IMR-90 (cell line): ENCODE data around the gene C17orf100. TPM values are rescaled to one million over a fixed set of nuclear protein-coding genes. Genes with fewer than 3 reads are reported as not detected.

Experiments
- ATAC-seq: fragments of 200-7000 bp; cut with Tn5 transposase; 2 replicates; pipeline ENCODE4 v1.9.1; 2020; ENCODE audit warnings: low read depth, mild to moderate bottlenecking, moderate library complexity
- BruUV-seq: library from RNA; stranded (reverse); fragments of 400-500 nt; replicated peaks from 2 replicates; lab custom pipeline; 2021; lab: Mats Ljungman, UMichigan
- CTCF ChIA-PET: fragments of 300-600 bp; formaldehyde crosslinking; extraction: SDS; loops from one replicate; lab custom pipeline; 2021; ENCODE audit warnings: antibody characterized with exemption; lab: Yijun Ruan, JAX
- POLR2A ChIA-PET: fragments of 300-600 bp; sonication (Branson Sonifier 250); formaldehyde crosslinking; loops from one replicate; lab custom pipeline; 2022; ENCODE audit warnings: antibody characterized with exemption; ENCODE audit not compliant: unreplicated experiment; lab: Charles Lee
- DNase-seq: peaks from one replicate; pipeline ENCODE4 v3.0.0; 2013
- H2AFZ ChIP-seq: replicated peaks from 2 replicates; pipeline ENCODE3; 2013; ENCODE audit warnings: low read length, mild to moderate bottlenecking; ENCODE audit not compliant: poor library complexity
- H2AK5ac ChIP-seq: 2 replicates; pipeline ENCODE4 v1.6.1; 2013; ENCODE audit warnings: low read depth, low read length, inconsistent platforms
- H2AK9ac ChIP-seq: replicated peaks from 2 replicates; pipeline ENCODE3; 2013; ENCODE audit warnings: mild to moderate bottlenecking, low read depth, low read length, moderate library complexity; ENCODE audit not compliant: poor library complexity
- H2BK120ac ChIP-seq: 2 replicates; pipeline ENCODE4 v1.6.1; 2013; ENCODE audit warnings: low read depth, low read length, inconsistent platforms
- H2BK15ac ChIP-seq: 3 replicates; pipeline ENCODE4 v1.6.1; 2013; ENCODE audit warnings: low read depth, low read length, inconsistent platforms
- H2BK20ac ChIP-seq: 2 replicates; pipeline ENCODE4 v1.6.1; 2013; ENCODE audit warnings: low read depth, mild to moderate bottlenecking, inconsistent platforms, low read length, moderate library complexity
- H2BK5ac ChIP-seq: 2 replicates; pipeline ENCODE4 v1.6.1; 2013; ENCODE audit warnings: mild to moderate bottlenecking, low read depth, low read length, inconsistent platforms; ENCODE audit not compliant: poor library complexity, severe bottlenecking
- H3K14ac ChIP-seq: replicated peaks from 2 replicates; pipeline ENCODE4 v1.6.1; 2013; ENCODE audit warnings: low read depth, low read length, inconsistent platforms
- H3K18ac ChIP-seq: 2 replicates; pipeline ENCODE4 v1.6.1; 2013; ENCODE audit warnings: low read depth, low read length, control low read depth
- H3K23ac ChIP-seq: 2 replicates; pipeline ENCODE4 v1.6.1; 2013; ENCODE audit warnings: low read depth, low read length, inconsistent platforms
- H3K27ac ChIP-seq: 2 replicates; pipeline ENCODE4 v1.5.1; 2013; ENCODE audit warnings: mild to moderate bottlenecking, control low read depth, low read length; ENCODE audit not compliant: insufficient read depth
- H3K27me3 ChIP-seq: 2 replicates; pipeline ENCODE4 v1.6.1; 2013; ENCODE audit warnings: low read length; ENCODE audit not compliant: control insufficient read depth, insufficient read depth
- H3K36me3 ChIP-seq: 2 replicates; pipeline ENCODE4 v1.6.1; 2013; ENCODE audit warnings: low read length, mixed read lengths; ENCODE audit not compliant: control insufficient read depth, insufficient read depth
- H3K4ac ChIP-seq: 2 replicates; pipeline ENCODE4 v1.6.1; 2013; ENCODE audit warnings: low read depth, low read length, inconsistent platforms
- H3K4me1 ChIP-seq: 2 replicates; pipeline ENCODE4 v1.6.1; 2013; ENCODE audit warnings: low read length, mixed read lengths; ENCODE audit not compliant: control insufficient read depth, insufficient read depth
- H3K4me2 ChIP-seq: 2 replicates; pipeline ENCODE4 v1.6.1; 2013; ENCODE audit warnings: low read depth, mild to moderate bottlenecking, control low read depth, low read length, moderate library complexity
- H3K4me3 ChIP-seq: 2 replicates; pipeline ENCODE4 v1.5.1; 2013; ENCODE audit warnings: low read depth, mild to moderate bottlenecking, control low read depth, low read length, moderate library complexity; ENCODE audit not compliant: insufficient read depth
- H3K56ac ChIP-seq: 2 replicates; pipeline ENCODE4 v1.6.1; 2013; ENCODE audit warnings: low read length, inconsistent platforms; ENCODE audit not compliant: insufficient read depth; ENCODE audit errors: extremely low read depth
- H3K79me1 ChIP-seq, 2 experiments: 2 replicates each; pipeline ENCODE4 v1.6.1; 2013; ENCODE audit warnings: low read length in 2 of 2, inconsistent platforms in 1 of 2, low read depth in 1 of 2
- H3K9ac ChIP-seq: 2 replicates; pipeline ENCODE4 v1.6.1; 2013; ENCODE audit warnings: low read depth, low read length, control low read depth
- H3K9me1 ChIP-seq: 2 replicates; pipeline ENCODE4 v1.6.1; 2013; ENCODE audit warnings: low read length, inconsistent platforms; ENCODE audit not compliant: insufficient read depth
- H3K9me3 ChIP-seq: 2 replicates; pipeline ENCODE4 v1.6.1; 2013; ENCODE audit warnings: low read length; ENCODE audit not compliant: control insufficient read depth, insufficient read depth
- H4K20me1 ChIP-seq: 2 replicates; pipeline ENCODE4 v1.6.1; 2013; ENCODE audit warnings: low read length, inconsistent platforms; ENCODE audit not compliant: insufficient read depth
- H4K5ac ChIP-seq: 2 replicates; pipeline ENCODE4 v1.6.1; 2013; ENCODE audit warnings: mild to moderate bottlenecking, low read depth, low read length, control low read depth
- H4K8ac ChIP-seq, 2 experiments: 2 replicates each; pipeline ENCODE4 v1.6.1; 2013; ENCODE audit warnings: low read depth in 2 of 2, low read length in 2 of 2, control low read depth in 1 of 2, inconsistent platforms in 1 of 2
- H4K91ac ChIP-seq: 2 replicates; pipeline ENCODE4 v1.6.1; 2013; ENCODE audit warnings: low read depth, low read length, inconsistent platforms; ENCODE audit not compliant: insufficient read depth
- BHLHE40 ChIP-seq: fragments of 150-350 bp; IDR thresholded peaks from 2 replicates; pipeline ENCODE4 v1.6.1; 2016; ENCODE audit warnings: mild to moderate bottlenecking, low read depth, low read length
- CEBPB ChIP-seq: IDR thresholded peaks from 2 replicates; pipeline ENCODE4 v1.6.1; 2012; ENCODE audit warnings: low read depth, low read length, improper control_type of control experiment
- CHD1 ChIP-seq: IDR thresholded peaks from 2 replicates; pipeline ENCODE4 v1.6.1; 2012; ENCODE audit warnings: low read depth, low read length, improper control_type of control experiment
- ELK1 ChIP-seq: fragments of 150-350 bp; IDR thresholded peaks from 2 replicates; pipeline ENCODE4 v1.6.1; 2016; ENCODE audit warnings: low read depth, mild to moderate bottlenecking, low read length, moderate library complexity, borderline replicate concordance
- FOS ChIP-seq: fragments of 150-350 bp; IDR thresholded peaks from 2 replicates; pipeline ENCODE4 v1.6.1; 2016; ENCODE audit warnings: low read depth, low read length
- MAFK ChIP-seq: IDR thresholded peaks from 2 replicates; pipeline ENCODE4 v1.6.1; 2012; ENCODE audit warnings: low read depth, low read length, improper control_type of control experiment
- MAZ ChIP-seq: IDR thresholded peaks from 2 replicates; pipeline ENCODE4 v1.6.1; 2012; ENCODE audit warnings: low read depth, mild to moderate bottlenecking, low read length, improper control_type of control experiment, moderate library complexity, borderline replicate concordance
- MXI1 ChIP-seq: IDR thresholded peaks from 2 replicates; pipeline ENCODE4 v1.6.1; 2012; ENCODE audit warnings: low read depth, mild to moderate bottlenecking, low read length, moderate library complexity, borderline replicate concordance
- NFE2L2 ChIP-seq: fragments of 150-350 bp; IDR thresholded peaks from 2 replicates; pipeline ENCODE4 v1.6.1; 2016; ENCODE audit warnings: low read depth, mild to moderate bottlenecking, low read length
- POLR2A ChIP-seq: IDR thresholded peaks from 2 replicates; pipeline ENCODE4 v1.6.1; 2012; ENCODE audit warnings: mild to moderate bottlenecking, low read depth, low read length
- RAD21 ChIP-seq: IDR thresholded peaks from 2 replicates; pipeline ENCODE4 v1.6.1; 2012; ENCODE audit warnings: low read length, improper control_type of control experiment
- RCOR1 ChIP-seq: IDR thresholded peaks from 2 replicates; pipeline ENCODE4 v1.6.1; 2012; ENCODE audit warnings: mild to moderate bottlenecking, low read length, improper control_type of control experiment; ENCODE audit not compliant: insufficient replicate concordance
- RFX5 ChIP-seq: IDR thresholded peaks from 2 replicates; pipeline ENCODE4 v1.8.0; 2012; ENCODE audit warnings: low read depth, mild to moderate bottlenecking, low read length, moderate library complexity
- SMC3 ChIP-seq: fragments of 150-350 bp; IDR thresholded peaks from 2 replicates; pipeline ENCODE4 v1.6.1; 2016; ENCODE audit warnings: low read depth, mild to moderate bottlenecking, antibody characterized with exemption, low read length, moderate library complexity
- WGBS, 2 experiments: methylation state at CpG; one replicate each; pipeline versions ENCODE4 v1.1.5 to v1.1.7; 2013; ENCODE audit warnings: missing lambda C conversion rate in 2 of 2; ENCODE audit not compliant: insufficient read length in 1 of 2; ENCODE audit errors: extremely low coverage in 2 of 2; 5-methylcytosine and 5-hydroxymethylcytosine counted together
- dilution Hi-C: fragments of 300-500 bp; cut with HindIII; formaldehyde crosslinking; loops from one replicate; pipeline ENCODE4 v1.14.3; 2018; ENCODE audit warnings: low sequenced_read_pairs; ENCODE audit not compliant: unreplicated experiment
- in situ Hi-C: fragments of 300-500 bp; cut with MboI; formaldehyde crosslinking; loops from 3 replicates; pipeline ENCODE4 v1.14.3; 2019; ENCODE audit warnings: low sequenced_read_pairs, inconsistent platforms, mixed read lengths
- intact Hi-C: fragments of 100-400 bp; cut with micrococcal nuclease; formaldehyde crosslinking; loops from 2 replicates; pipeline ENCODE4 v1.10.0; 2022
- polyA plus RNA-seq, 3 experiments: library from polyadenylated mRNA; depleted of rRNA; stranded (reverse); fragments of >200 nt; gene quantifications; 2 replicates each; pipeline ENCODE4 v1.2.3, GENCODE V29; 2012; ENCODE audit warnings: low replicate concordance in 1 of 3
- total RNA-seq: library from RNA; depleted of rRNA; stranded (reverse); fragments of >200 nt; gene quantifications from 2 replicates; pipeline ENCODE4 v1.2.3, GENCODE V29; 2012
- TF ChIP-seq, protein P1 (sequence below): conservative IDR thresholded peaks from 2 replicates; pipeline ENCODE4 v1.5.1; 2012; ENCODE audit warnings: mild to moderate bottlenecking, low read depth, low read length, improper control_type of control experiment
- TF ChIP-seq, protein P2 (sequence below): fragments of 150-350 bp; IDR thresholded peaks from 2 replicates; pipeline ENCODE4 v1.6.1; 2017; ENCODE audit warnings: mild to moderate bottlenecking, antibody characterized with exemption, low read length, low read depth

The C17orf100 gene
- total and polyA plus RNA-seq, 2 of the 4 experiments (the other 2 are of a cell fraction), result 0.18 to 1.8 TPM

- H2BK120ac ChIP-seq, result no peak overlapping the region
- no peaks in the 10 kb centered on the region for H3K4me1 ChIP-seq
- no peaks in the 10 kb centered on the region for H4K20me1 ChIP-seq
- DNase-seq (no peak), ATAC-seq (no peak)
- no peak overlapping the region for H3K23ac ChIP-seq
- no peaks in the 10 kb centered on the region; a peak in 1 of 4 replicates for H3K79me1 ChIP-seq
- in situ Hi-C loops, result no loop called here
- no peak overlapping the region for H3K4ac ChIP-seq
- H3K9ac ChIP-seq, result no peak overlapping the region
- peaks cover 54% of the 10 kb centered on the region for H3K27me3 ChIP-seq
- no peaks in the 10 kb centered on the region for H3K9me1 ChIP-seq
- H2AFZ ChIP-seq, result no peak overlapping the region
- H4K8ac ChIP-seq, result no peak overlapping the region
- H3K18ac ChIP-seq, result no peak overlapping the region
- no peaks in the 10 kb centered on the region; the same call in 1 of the 2 replicates for H3K9me3 ChIP-seq
- no peak overlapping the region for H2BK15ac ChIP-seq
- dilution Hi-C loops, result no loop called here
- H3K27ac ChIP-seq, result no peak overlapping the region
- H4K5ac ChIP-seq, result no peak overlapping the region
- ChIA-PET POLR2A (no interaction called here), CTCF (no interaction called here)
- no peak overlapping the region for H2AK5ac ChIP-seq
- no peak overlapping the region for H4K91ac ChIP-seq
- no peak overlapping the region for H3K56ac ChIP-seq
- no peak overlapping the region for H3K4me2 ChIP-seq
- no peak overlapping the region for H2AK9ac ChIP-seq
- TF ChIP-seq, protein P1, sequence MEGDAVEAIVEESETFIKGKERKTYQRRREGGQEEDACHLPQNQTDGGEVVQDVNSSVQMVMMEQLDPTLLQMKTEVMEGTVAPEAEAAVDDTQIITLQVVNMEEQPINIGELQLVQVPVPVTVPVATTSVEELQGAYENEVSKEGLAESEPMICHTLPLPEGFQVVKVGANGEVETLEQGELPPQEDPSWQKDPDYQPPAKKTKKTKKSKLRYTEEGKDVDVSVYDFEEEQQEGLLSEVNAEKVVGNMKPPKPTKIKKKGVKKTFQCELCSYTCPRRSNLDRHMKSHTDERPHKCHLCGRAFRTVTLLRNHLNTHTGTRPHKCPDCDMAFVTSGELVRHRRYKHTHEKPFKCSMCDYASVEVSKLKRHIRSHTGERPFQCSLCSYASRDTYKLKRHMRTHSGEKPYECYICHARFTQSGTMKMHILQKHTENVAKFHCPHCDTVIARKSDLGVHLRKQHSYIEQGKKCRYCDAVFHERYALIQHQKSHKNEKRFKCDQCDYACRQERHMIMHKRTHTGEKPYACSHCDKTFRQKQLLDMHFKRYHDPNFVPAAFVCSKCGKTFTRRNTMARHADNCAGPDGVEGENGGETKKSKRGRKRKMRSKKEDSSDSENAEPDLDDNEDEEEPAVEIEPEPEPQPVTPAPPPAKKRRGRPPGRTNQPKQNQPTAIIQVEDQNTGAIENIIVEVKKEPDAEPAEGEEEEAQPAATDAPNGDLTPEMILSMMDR, result no peak
- TF ChIP-seq RAD21 (no peak), SMC3 (no peak), CHD1 (no peak), NFE2L2 (no peak), MXI1 (no peak), POLR2A (no peak), RFX5 (no peak), RCOR1 (no peak), FOS (no peak), ELK1 (no peak), BHLHE40 (no peak), MAZ (no peak), CEBPB (no peak), MAFK (no peak)
- TF ChIP-seq, protein P2, sequence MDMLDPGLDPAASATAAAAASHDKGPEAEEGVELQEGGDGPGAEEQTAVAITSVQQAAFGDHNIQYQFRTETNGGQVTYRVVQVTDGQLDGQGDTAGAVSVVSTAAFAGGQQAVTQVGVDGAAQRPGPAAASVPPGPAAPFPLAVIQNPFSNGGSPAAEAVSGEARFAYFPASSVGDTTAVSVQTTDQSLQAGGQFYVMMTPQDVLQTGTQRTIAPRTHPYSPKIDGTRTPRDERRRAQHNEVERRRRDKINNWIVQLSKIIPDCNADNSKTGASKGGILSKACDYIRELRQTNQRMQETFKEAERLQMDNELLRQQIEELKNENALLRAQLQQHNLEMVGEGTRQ, result no peak
- H3K14ac ChIP-seq, result no peak overlapping the region
- H3K4me3 ChIP-seq, result no peak overlapping the region
- H2BK5ac ChIP-seq, result no peak overlapping the region
- intact Hi-C loops, result loop anchor here (10.0 kb wide), 1 partner anchor 1073 kb away; the partner anchor contains the start of gene NLRP1
- H3K36me3 ChIP-seq, result no peaks in the 10 kb centered on the region
- no peak overlapping the region for H2BK20ac ChIP-seq
- BruUV-seq, result no TSS peak
- WGBS, 2 experiments, result 66% methylated on average over 3 of the region's 18 CpGs; no CpG with 5 or more reads in 1 of the 2 experiments
Measured at GRCh38 chr17:6657633-6658287, 6.2 kb downstream of the C17orf100 start.
